ENCODE measurements around the gene ACADVL. TPM values are rescaled to one million over a fixed set of nuclear protein-coding genes. Genes with fewer than 3 reads are reported as not detected.

The ACADVL gene
- total RNA-seq, 2 experiments from 2014 or later: 245 to 256 TPM

- Mint-ChIP-seq H3K4me3 (no peak overlapping the region), H3K4me1 (no peaks in the 10 kb centered on the region), H3K36me3 (no peaks in the 10 kb centered on the region), H3K27me3 (no peaks in the 10 kb centered on the region), H3K27ac (no peak overlapping the region), H3K9me3 (no peaks in the 10 kb centered on the region)
- no peak for DNase-seq
These were observed 36.2 kb upstream of the ACADVL start for GRCh38 chr17:7183433-7184090.

- Mint-ChIP-seq H3K9me3 (no peaks in the 10 kb centered on the region), H3K27me3 (no peaks in the 10 kb centered on the region), H3K4me1 (no peaks in the 10 kb centered on the region), H3K27ac (no peak overlapping the region), H3K4me3 (no peak overlapping the region), H3K36me3 (no peaks in the 10 kb centered on the region)
- no peak for DNase-seq
These were observed 35.6 kb upstream of the ACADVL start for GRCh38 chr17:7184091-7184488.

DNA sequence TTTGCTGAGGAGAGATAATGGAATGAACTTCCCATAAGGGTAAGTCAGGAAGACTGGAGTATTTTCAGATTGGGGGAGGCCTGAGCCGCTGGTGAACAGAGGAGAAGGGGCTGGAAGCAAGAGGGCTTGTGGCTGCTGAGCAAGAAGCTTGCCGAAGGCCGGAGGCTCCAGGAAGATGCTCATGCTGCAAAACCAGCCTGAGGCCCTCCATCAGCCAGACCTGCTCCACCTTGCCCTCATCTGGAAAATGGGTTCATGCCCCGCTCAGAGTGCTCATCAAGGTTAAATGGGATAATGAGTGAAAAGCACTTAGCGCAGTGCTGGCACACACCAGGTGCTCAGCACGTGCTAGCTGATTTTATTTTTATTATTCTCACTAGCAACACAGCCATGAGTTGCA is 35.1 kb upstream of the ACADVL start:
- Mint-ChIP-seq H3K36me3 (no peaks in the 10 kb centered on the region), H3K4me3 (no peak overlapping the region), H3K9me3 (no peaks in the 10 kb centered on the region), H3K27ac (no peak overlapping the region), H3K27me3 (no peaks in the 10 kb centered on the region), H3K4me1 (no peaks in the 10 kb centered on the region)
- no peak for DNase-seq

- H3K27me3 Mint-ChIP-seq: no peaks in the 10 kb centered on the region
- no peak for DNase-seq
- no peak overlapping the region for H3K27ac Mint-ChIP-seq
- H3K36me3 Mint-ChIP-seq: no peaks in the 10 kb centered on the region
- H3K4me1 Mint-ChIP-seq: no peaks in the 10 kb centered on the region
- no peaks in the 10 kb centered on the region for H3K9me3 Mint-ChIP-seq
- no peak overlapping the region for H3K4me3 Mint-ChIP-seq
These were observed 33.5 kb upstream of the ACADVL start for GRCh38 chr17:7186241-7186640.

- no peaks in the 10 kb centered on the region for H3K27me3 Mint-ChIP-seq
- peaks cover 3% of the 10 kb centered on the region for H3K36me3 Mint-ChIP-seq
- H3K9me3 Mint-ChIP-seq: no peaks in the 10 kb centered on the region
These were observed 29.3 kb upstream of the ACADVL start for GRCh38 chr17:7190276-7190917.

DNA sequence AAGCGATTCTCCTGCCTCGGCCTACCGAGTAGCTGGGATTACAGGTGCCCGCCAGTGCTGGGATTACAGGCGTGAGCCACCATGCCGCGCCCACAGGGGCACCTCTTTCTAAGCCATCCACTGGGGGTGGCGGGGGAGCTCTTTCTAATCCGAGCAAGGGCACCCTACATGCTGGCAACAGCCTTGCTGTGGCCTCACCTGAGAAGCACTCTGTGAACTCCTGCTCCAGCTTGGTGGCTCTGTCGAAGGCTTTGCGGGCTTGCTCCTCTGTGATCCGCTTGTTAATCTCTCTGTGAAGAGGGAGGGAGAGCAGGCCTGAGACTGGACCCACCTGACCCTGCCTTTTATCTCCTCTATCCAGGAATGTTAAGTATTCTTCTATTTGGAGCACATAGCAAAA is 28.7 kb upstream of the ACADVL start:
- DNase-seq: no peak
- H3K27ac Mint-ChIP-seq: no peak overlapping the region
- H3K36me3 Mint-ChIP-seq: peaks cover 3% of the 10 kb centered on the region
- H3K4me1 Mint-ChIP-seq: peaks cover 2% of the 10 kb centered on the region
- H3K4me3 Mint-ChIP-seq: no peak overlapping the region
- H3K27me3 Mint-ChIP-seq: no peaks in the 10 kb centered on the region
- H3K9me3 Mint-ChIP-seq: no peaks in the 10 kb centered on the region

More at GRCh38 chr17:7190276-7190917, 29.3 kb upstream of the ACADVL start:
- Mint-ChIP-seq H3K27ac (no peak overlapping the region), H3K4me1 (peaks cover 2% of the 10 kb centered on the region), H3K4me3 (no peak overlapping the region)
- DNase-seq: no peak

DNA sequence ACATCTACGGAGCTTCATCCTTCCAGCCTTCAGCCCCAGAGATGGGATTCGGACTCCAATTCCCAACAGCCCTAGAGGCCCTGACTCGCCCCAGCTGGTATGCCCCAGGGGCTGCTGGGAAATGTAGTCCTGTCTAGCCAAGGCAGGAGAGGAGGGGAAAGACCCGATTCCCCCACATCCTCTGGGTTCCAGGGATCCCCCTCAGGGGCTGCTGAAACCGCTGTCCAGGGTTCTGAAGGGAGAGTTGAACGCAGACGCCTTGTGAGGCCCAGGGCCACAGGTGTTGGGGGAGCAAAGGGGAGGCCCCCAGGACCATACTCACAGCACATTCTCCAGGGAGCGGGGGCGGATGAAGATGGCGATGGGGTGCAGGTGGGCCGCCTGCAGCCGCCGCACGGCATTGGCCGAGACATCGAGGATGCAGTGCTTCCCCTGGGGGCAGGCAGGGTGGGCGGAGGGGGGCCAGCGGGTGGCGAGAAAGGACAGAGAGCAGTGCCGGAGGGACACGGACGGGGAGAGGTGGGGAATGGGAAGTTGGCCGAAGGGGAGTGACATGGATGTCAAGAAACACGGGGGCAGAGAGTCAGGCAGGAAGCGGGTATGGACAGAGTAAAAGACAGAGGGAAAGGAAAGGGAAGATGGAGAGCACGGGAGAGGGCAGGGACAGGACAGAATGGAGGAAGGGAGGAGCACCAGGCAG is 28.0 kb upstream of the ACADVL start:
- Mint-ChIP-seq H3K9me3 (no peaks in the 10 kb centered on the region), H3K36me3 (peaks cover 3% of the 10 kb centered on the region), H3K4me3 (no peak overlapping the region), H3K27ac (no peak overlapping the region), H3K27me3 (no peaks in the 10 kb centered on the region), H3K4me1 (peaks cover 2% of the 10 kb centered on the region)
- no peak for DNase-seq

DNA sequence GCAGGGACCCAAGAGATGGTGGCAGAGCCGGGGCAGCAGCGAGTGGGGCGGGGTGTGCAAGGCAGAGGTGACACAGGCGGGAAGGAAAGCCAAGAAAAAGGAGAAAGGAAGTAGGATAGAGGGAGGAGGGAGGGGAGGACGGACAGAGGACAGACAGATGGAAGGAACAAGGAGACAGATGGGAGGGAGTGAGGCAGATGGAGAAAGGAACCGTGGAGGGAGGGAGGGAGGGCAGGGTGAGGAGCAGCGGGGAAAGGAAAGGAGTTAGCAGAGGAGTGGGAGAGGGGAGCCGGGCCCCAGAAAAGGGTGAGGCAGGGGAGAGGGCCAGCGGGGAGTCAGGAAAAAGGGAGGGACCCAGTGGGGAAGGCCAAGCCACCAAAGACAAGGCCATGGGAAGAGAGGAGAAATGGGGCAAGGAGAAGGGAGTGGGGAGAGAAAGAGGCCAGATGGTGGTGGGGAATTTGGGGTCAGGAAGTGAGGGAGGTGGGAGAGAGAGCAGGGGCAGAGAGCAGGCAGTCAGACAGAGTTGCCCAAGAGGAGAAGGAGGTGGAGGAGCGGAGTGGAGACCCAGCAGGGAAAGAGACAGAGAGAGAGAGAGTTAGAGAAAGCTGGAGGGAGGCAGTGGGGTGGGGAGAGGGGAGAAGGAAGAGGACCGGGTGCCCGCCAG is 27.3 kb upstream of the ACADVL start:
- Mint-ChIP-seq H3K27me3 (no peaks in the 10 kb centered on the region), H3K27ac (no peak overlapping the region), H3K4me3 (no peak overlapping the region), H3K4me1 (peaks cover 2% of the 10 kb centered on the region), H3K36me3 (peaks cover 3% of the 10 kb centered on the region), H3K9me3 (no peaks in the 10 kb centered on the region)
- no peak for DNase-seq

GRCh38 chr17:7195971-7196370 is 23.8 kb upstream of the ACADVL start:
- DNase-seq: no peak
- H3K4me3 Mint-ChIP-seq: no peak overlapping the region
- H3K9me3 Mint-ChIP-seq: no peaks in the 10 kb centered on the region
- peaks cover 3% of the 10 kb centered on the region for H3K36me3 Mint-ChIP-seq
- H3K4me1 Mint-ChIP-seq: peaks cover 2% of the 10 kb centered on the region
- no peaks in the 10 kb centered on the region for H3K27me3 Mint-ChIP-seq
- no peak overlapping the region for H3K27ac Mint-ChIP-seq

DNA sequence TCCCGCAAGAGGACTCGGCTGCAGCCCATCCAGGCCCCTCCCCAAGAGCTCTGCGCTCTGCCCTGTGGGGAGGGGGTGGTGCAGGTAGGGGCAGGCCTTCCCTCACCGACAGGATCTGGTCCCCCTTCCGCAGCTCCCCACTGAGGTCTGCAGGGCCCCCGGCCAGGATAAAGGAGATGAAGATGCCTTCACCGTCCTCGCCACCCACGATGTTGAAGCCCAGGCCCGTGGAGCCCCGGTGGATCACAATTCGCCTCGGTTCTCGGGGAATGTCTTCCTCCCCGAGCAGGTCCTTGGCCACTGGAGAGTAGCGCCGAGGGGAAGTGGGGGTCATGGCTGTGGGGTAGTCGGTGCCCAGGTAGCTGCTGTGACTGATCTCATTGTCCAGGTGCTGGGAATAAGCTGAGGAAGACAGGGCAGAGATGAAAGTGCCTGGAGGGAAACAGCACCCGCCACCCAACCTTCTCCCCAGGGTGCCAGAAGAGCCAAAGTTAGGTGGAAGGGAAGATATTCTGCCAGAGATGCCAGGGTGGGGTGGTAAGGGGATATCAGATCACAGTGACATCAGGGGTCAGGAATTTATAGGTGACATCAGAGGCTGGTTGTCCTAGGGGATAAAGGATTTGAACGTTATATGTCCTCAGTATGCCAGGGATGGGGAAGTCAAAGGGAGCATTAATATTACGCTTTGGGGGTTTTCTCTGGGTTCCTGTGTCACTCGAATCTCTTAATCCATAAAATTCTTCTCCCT is 22.9 kb upstream of the ACADVL start:
- H3K4me3 Mint-ChIP-seq: no peak overlapping the region
- H3K36me3 Mint-ChIP-seq: peaks cover 3% of the 10 kb centered on the region
- H3K27me3 Mint-ChIP-seq: no peaks in the 10 kb centered on the region
- H3K4me1 Mint-ChIP-seq: peaks cover 2% of the 10 kb centered on the region
- H3K27ac Mint-ChIP-seq: no peak overlapping the region
- no peak for DNase-seq
- no peaks in the 10 kb centered on the region for H3K9me3 Mint-ChIP-seq

GRCh38 chr17:7203391-7203790 is 16.3 kb upstream of the ACADVL start:
- peaks cover 25% of the 10 kb centered on the region for H3K4me1 Mint-ChIP-seq
- DNase-seq: no peak
- H3K36me3 Mint-ChIP-seq: no peaks in the 10 kb centered on the region
- H3K4me3 Mint-ChIP-seq: peak overlapping the region; percentile 9
- no peaks in the 10 kb centered on the region for H3K27me3 Mint-ChIP-seq
- H3K9me3 Mint-ChIP-seq: no peaks in the 10 kb centered on the region
- no peak overlapping the region for H3K27ac Mint-ChIP-seq

DNA sequence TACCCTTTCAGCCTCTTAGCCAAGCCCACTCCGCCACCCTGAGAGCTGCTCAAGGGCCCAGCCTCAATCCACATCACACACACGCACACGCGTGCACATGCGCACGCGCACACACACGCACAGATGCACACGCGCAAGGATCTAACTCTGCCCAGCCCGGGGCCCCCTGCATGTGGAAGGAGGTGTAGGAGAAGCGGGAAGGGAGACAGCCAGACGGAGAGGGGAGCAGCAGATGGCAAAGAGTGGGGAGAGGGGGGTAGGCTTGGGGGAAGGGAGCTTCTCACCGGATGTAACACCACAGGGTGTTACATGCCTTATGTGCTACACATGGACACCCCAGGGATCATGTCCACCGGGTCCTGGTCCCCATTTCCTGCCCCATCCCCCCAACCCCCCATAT is 15.4 kb upstream of the ACADVL start:
- no peaks in the 10 kb centered on the region for H3K9me3 Mint-ChIP-seq
- no peaks in the 10 kb centered on the region for H3K36me3 Mint-ChIP-seq
- H3K27ac Mint-ChIP-seq: peak overlapping the region; percentile 93
- peak overlapping the region; percentile 81 for H3K4me3 Mint-ChIP-seq
- no peaks in the 10 kb centered on the region for H3K27me3 Mint-ChIP-seq
- peaks cover 25% of the 10 kb centered on the region for H3K4me1 Mint-ChIP-seq
- DNase-seq: no peak

DNA sequence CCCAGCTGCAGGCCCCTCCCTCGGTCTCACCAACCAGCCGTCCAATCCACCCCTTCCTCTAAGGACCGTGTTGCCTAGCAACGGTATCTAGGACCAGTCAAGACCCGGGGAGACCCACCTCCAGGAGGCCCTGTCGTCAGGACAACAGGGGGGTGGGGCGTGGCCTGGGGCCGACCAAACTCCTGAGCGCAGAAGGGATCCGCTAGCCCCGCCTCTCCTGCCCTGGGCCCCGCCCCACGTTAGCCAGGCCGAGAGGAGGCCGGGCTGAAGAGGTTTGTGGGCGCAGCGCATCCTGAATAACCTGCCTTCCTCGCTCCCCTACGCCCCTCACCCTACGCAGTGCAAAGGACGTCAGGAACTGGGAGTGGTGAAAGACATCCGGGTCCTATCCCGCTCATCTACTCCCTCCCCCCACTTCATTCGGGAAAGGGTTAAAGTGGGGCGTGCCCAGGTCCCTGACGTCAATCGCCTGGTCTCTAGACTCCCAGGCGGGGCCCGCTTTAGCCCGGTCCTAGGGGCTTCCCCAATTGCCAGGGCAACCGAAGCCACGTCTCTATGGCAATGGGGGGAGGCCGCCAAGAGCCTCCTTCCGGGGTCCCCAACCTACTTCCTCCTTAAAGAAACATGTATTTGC is 14.8 kb upstream of the ACADVL start:
- Mint-ChIP-seq H3K4me1 (peaks cover 25% of the 10 kb centered on the region), H3K27ac (peak overlapping the region; percentile 93), H3K4me3 (peak overlapping the region; percentile 81), H3K36me3 (no peaks in the 10 kb centered on the region), H3K9me3 (no peaks in the 10 kb centered on the region), H3K27me3 (no peaks in the 10 kb centered on the region)
- peak; percentile 95 for DNase-seq

DNA sequence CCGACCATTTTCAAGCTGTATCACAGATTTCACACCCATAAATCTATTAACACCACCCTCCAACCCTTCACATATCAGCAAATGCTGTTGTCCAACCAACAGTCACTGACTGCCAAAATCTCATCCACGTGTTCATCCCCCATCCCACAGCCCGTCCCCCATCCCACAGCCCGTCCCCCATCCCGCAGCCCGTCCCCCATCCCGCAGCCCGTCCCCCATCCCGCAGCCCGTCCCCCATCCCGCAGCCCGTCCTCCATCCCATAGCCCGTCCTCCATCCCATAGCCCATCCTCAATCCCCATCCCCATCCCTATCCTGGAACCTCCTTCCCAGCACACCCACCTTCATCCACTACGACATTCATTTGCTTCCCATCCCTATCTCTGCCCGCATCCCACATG is 14.2 kb upstream of the ACADVL start:
- DNase-seq: no peak
- Mint-ChIP-seq H3K36me3 (no peaks in the 10 kb centered on the region), H3K9me3 (no peaks in the 10 kb centered on the region), H3K4me1 (peaks cover 25% of the 10 kb centered on the region), H3K4me3 (peak overlapping the region; percentile 81), H3K27ac (peak overlapping the region; percentile 93), H3K27me3 (no peaks in the 10 kb centered on the region)

Data from activated naive CD8-positive, alpha-beta T cell treated with anti-CD3 and anti-CD28 coated beads for 36 hours (primary cell).